GM18499 (cell line): ENCODE data around the gene F12.

ENCODE experiments used
- ATAC-seq: cut with Tn5 transposase; IDR thresholded peaks from one replicate; pipeline ENCODE4 v1.9.1; 2021; ENCODE audit warnings: moderate number of reproducible peaks; ENCODE audit not compliant: insufficient read depth, unreplicated experiment

F12 gene

GRCh38 chr5:177372034-177372896 lies 37.1 kb downstream of the F12 start:
- ATAC-seq = no peak

- no peak for ATAC-seq
Measured at GRCh38 chr5:177371120-177372033, 38.0 kb downstream of the F12 start.

GRCh38 chr5:177370488-177371119 lies 38.8 kb downstream of the F12 start:
- no peak for ATAC-seq

- ATAC-seq = no peak
Measured at GRCh38 chr5:177369645-177370440, 39.5 kb downstream of the F12 start.

GRCh38 chr5:177368869-177369644 lies 40.3 kb downstream of the F12 start:
- ATAC-seq = no peak

GRCh38 chr5:177367981-177368868 lies 41.1 kb downstream of the F12 start:
- ATAC-seq = no peak

- no peak for ATAC-seq
Measured at GRCh38 chr5:177367323-177367848, 42.0 kb downstream of the F12 start.

- no peak for ATAC-seq
Measured at GRCh38 chr5:177366528-177367322, 42.6 kb downstream of the F12 start.

GRCh38 chr5:177365845-177366527 lies 43.4 kb downstream of the F12 start:
- ATAC-seq = no peak

GRCh38 chr5:177364159-177364962 lies 45.0 kb downstream of the F12 start:
- ATAC-seq = no peak

- ATAC-seq = no peak
Measured at GRCh38 chr5:177363565-177363964, 45.8 kb downstream of the F12 start.

- no peak for ATAC-seq
Measured at GRCh38 chr5:177362610-177363507, 46.5 kb downstream of the F12 start.

GRCh38 chr5:177362292-177362609 lies 47.1 kb downstream of the F12 start:
- no peak for ATAC-seq

- ATAC-seq = no peak
Measured at GRCh38 chr5:177361418-177362291, 47.7 kb downstream of the F12 start.
